ENCODE data around the gene GINS2. TPM values are rescaled to one million over a fixed set of nuclear protein-coding genes. Genes with fewer than 3 reads are reported as not detected.
A peak's percentile ranks its signal among the peaks of the same experiment; 100 is the strongest.

GINS2 gene
- total and polyA plus RNA-seq, 2 experiments from 2014 or later = 40.5 to 44.4 TPM

DNA sequence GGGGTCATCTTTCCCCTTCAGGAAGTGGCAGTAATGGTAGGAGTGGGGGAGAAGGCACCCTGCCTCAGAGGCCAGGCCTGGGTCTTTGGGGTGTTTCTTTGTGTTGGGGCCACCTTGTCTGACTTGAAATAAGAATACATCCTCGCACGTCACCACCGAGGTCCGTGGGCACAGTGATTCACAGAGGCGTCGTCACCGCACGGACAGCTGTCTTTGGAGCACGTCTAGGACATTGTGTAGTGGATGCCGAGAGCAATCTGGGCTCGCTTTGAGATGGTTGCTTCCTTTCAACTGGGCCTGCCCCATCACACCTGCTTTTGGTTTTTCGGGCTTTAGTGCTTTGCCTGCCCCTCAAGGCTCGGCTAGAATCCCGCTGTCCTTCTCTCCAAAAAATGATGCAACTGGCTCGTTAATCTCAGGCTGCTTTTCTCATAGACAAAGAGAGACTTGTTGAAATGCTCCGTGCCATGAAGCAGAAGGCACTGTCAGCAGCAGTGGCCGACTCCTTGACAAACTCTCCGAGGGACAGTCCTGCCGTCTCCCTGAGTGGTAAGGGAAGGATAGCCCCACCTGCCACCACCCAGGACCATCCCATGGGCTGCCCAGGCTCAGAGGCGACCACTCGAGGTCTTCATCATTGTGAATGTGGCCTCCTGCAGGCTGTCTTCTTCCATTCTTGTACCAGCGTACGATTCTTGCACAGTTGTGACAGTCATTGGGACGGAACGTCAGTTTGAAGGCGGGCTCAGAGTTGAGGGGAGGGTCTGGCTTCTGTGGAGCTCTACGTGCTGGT, 24.0 kb downstream of the GINS2 start:
- H3K4me1 ChIP-seq (ENCODE audit: insufficient read depth) = no peaks in the 10 kb centered on the region
- H3K9me3 Mint-ChIP-seq = no peaks in the 10 kb centered on the region; the same call in 1 of the 3 replicates
- H3K4me1 Mint-ChIP-seq = peaks cover 2% of the 10 kb centered on the region; the same call in 1 of the 3 replicates
- peaks cover 35% of the 10 kb centered on the region for H3K36me3 ChIP-seq (ENCODE audit: insufficient read depth)
- peaks cover 16% of the 10 kb centered on the region; the same call in 1 of the 2 replicates for H3F3A ChIP-seq (replicated peaks; ENCODE audit: low read depth)
- no peak overlapping the region for H2AFZ ChIP-seq
- H3K4me3 Mint-ChIP-seq = no peak overlapping the region
- peaks cover 14% of the 10 kb centered on the region for H4K20me1 ChIP-seq (replicated peaks; ENCODE audit: insufficient read depth)
- H3K27me3 ChIP-seq (ENCODE audit: insufficient read depth) = no peaks in the 10 kb centered on the region
- no peak for ATAC-seq
- H3K27ac ChIP-seq (ENCODE audit: low read depth) = no peak overlapping the region
- 0 out of 2 replicates have a peak, but pooled peaks have one; percentile 9 for TF ChIP-seq POLR2AphosphoS5 (IDR thresholded peaks at IDR 0.05; ENCODE audit: low read depth)
- no peak for TF ChIP-seq ZNF114 (CRISPR knock-in tag; IDR thresholded peaks at IDR 0.05)
- no peak for TF ChIP-seq EZH2phosphoT487 (IDR thresholded peaks at IDR 0.05; ENCODE audit: unreplicated experiment)
- TF ChIP-seq CREB1 (CRISPR knock-in tag; IDR thresholded peaks at IDR 0.05; ENCODE audit: low read depth) = no peak
- TF ChIP-seq REST (IDR thresholded peaks at IDR 0.05; ENCODE audit: unreplicated experiment) = no peak
- no peak for TF ChIP-seq ZNF462 (CRISPR knock-in tag; IDR thresholded peaks at IDR 0.05)
- TF ChIP-seq ZNF331 (CRISPR knock-in tag; IDR thresholded peaks at IDR 0.05; ENCODE audit: low read depth) = no peak
- no peak overlapping the region for H3K27ac Mint-ChIP-seq
- H3K4me2 ChIP-seq = no peak overlapping the region
- no peaks in the 10 kb centered on the region for H3K79me2 ChIP-seq (replicated peaks; ENCODE audit: insufficient read depth)
- peaks cover 37% of the 10 kb centered on the region for H3K27me3 Mint-ChIP-seq (ENCODE audit: insufficient read depth, low read depth, poor library complexity)
- peaks cover 89% of the 10 kb centered on the region for H3K36me3 Mint-ChIP-seq (ENCODE audit: low read depth)
- no peak for DNase-seq (ENCODE audit: low spot score)
- no peak overlapping the region for H3K4me3 ChIP-seq
- H3K9me2 ChIP-seq (ENCODE audit: insufficient read depth) = no peaks in the 10 kb centered on the region
